DMS79 treated with DMSO at 0.1 percent for 48 hours (cell line): ENCODE measurements around the gene SLC35B2.

Source experiments
- DNase-seq: peaks from one replicate; lab custom pipeline; 2025; lab: John Stamatoyannopoulos, UW

Gene SLC35B2

GRCh38 chr6:44267252-44267651 lies 9.9 kb upstream of the SLC35B2 start:
- no peak for DNase-seq

GRCh38 chr6:44266347-44266746 lies 9.0 kb upstream of the SLC35B2 start:
- no peak for DNase-seq

GRCh38 chr6:44265722-44266233 lies 8.4 kb upstream of the SLC35B2 start:
- DNase-seq = no peak

- DNase-seq = peak; percentile 71
Measured at GRCh38 chr6:44265007-44265721, 7.8 kb upstream of the SLC35B2 start, which contains the start of gene NFKBIE. NFKBIE (minus strand) TSS chr6:44265551; CDS start chr6:44265346, 205 bp downstream.

GRCh38 chr6:44264154-44265006 lies 7.1 kb upstream of the SLC35B2 start:
- no peak for DNase-seq

GRCh38 chr6:44263354-44264100 lies 6.2 kb upstream of the SLC35B2 start:
- no peak for DNase-seq

GRCh38 chr6:44262467-44263353 lies 5.4 kb upstream of the SLC35B2 start:
- DNase-seq = no peak

GRCh38 chr6:44261581-44261980 lies 4.3 kb upstream of the SLC35B2 start:
- DNase-seq = no peak

GRCh38 chr6:44260451-44261297 lies 3.3 kb upstream of the SLC35B2 start:
- no peak for DNase-seq

GRCh38 chr6:44260011-44260410 lies 2.7 kb upstream of the SLC35B2 start:
- no peak for DNase-seq

GRCh38 chr6:44258921-44259320 lies 1.6 kb upstream of the SLC35B2 start:
- DNase-seq = no peak

GRCh38 chr6:44258325-44258863 lies 1.1 kb upstream of the SLC35B2 start:
- no peak for DNase-seq

GRCh38 chr6:44257753-44258324 lies 511 bp upstream of the SLC35B2 start:
- DNase-seq = no peak

GRCh38 chr6:44256775-44257024 lies 628 bp downstream of the SLC35B2 start:
- no peak for DNase-seq

GRCh38 chr6:44255871-44256774 lies 1.2 kb downstream of the SLC35B2 start:
- DNase-seq = no peak

GRCh38 chr6:44255105-44255808 lies 2.1 kb downstream of the SLC35B2 start:
- DNase-seq = no peak

- DNase-seq = no peak
Measured at GRCh38 chr6:44254191-44255104, 2.9 kb downstream of the SLC35B2 start.
